ENCODE data around the gene XCR1. TPM values are rescaled to one million over a fixed set of nuclear protein-coding genes. Genes with fewer than 3 reads are reported as not detected.
"Not testable (repeated sequence)": the region's sequence is repeated elsewhere in the genome, so short reads cannot be mapped to it uniquely, and the experiment has no call there.

The XCR1 gene
- total RNA-seq, 1 experiment from 2014 or later = not detected

GRCh38 chr3:46007280-46007679, 20.0 kb downstream of the XCR1 start:
- H3K27ac ChIP-seq (ENCODE audit: low read depth, low read length) = no peak overlapping the region
- CTCF ChIA-PET = no interaction called here
- no TSS peak for BruUV-seq (replicated peaks)
- no peaks in the 10 kb centered on the region for H3K4me1 ChIP-seq (ENCODE audit: control insufficient read depth in 1 of 2, insufficient read depth in 2 of 2, low read length in 2 of 2)
- no peak overlapping the region for H2AFZ ChIP-seq (ENCODE audit: low read depth, low read length, poor library complexity, severe bottlenecking)
- no peaks in the 10 kb centered on the region for H3K79me2 ChIP-seq (ENCODE audit: insufficient read depth, low read length)
- H3K9me3 ChIP-seq (ENCODE audit: control insufficient read depth in 1 of 2, insufficient read depth in 1 of 2, low read depth in 1 of 2, low read length in 2 of 2) = no peaks in the 10 kb centered on the region
- no peaks in the 10 kb centered on the region for H4K20me1 ChIP-seq (ENCODE audit: insufficient read depth)
- H3K9ac ChIP-seq (ENCODE audit: low read length) = no peak overlapping the region
- POLR2A ChIA-PET = no interaction called here
- TF ChIP-seq SP1 (IDR thresholded peaks at IDR 0.05; ENCODE audit: low read depth) (no peak), SRF (IDR thresholded peaks at IDR 0.05; ENCODE audit: low read depth) (no peak)
- no peak overlapping the region for H3K4me3 ChIP-seq (replicated peaks in 1 of 2; ENCODE audit: low read depth in 1 of 2, low read length in 2 of 2)
- RAD21 ChIA-PET (ENCODE audit: low non-redundant PET in 1 of 2, low total read pairs in 2 of 2, uncharacterized antibody in 2 of 2, unreplicated experiment in 2 of 2) = no interaction called here
- ATAC-seq (no peak), DNase-seq (ENCODE audit: low read depth, low spot score) (no peak)
- intact Hi-C loops (cut with micrococcal nuclease) = no loop called here
- H3K27me3 ChIP-seq (ENCODE audit: insufficient read depth, low read length) = no peaks in the 10 kb centered on the region
- H3K9me2 ChIP-seq (ENCODE audit: insufficient read depth) = no peaks in the 10 kb centered on the region
- no peaks in the 10 kb centered on the region for H3K36me3 ChIP-seq (ENCODE audit: control insufficient read depth in 1 of 2, insufficient read depth in 2 of 2, low read length in 2 of 2)
- H3K4me2 ChIP-seq (ENCODE audit: low read length) = no peak overlapping the region

- no peak overlapping the region for H3K4me3 ChIP-seq (replicated peaks in 1 of 2; ENCODE audit: low read depth in 1 of 2, low read length in 2 of 2)
- RAD21 ChIA-PET (ENCODE audit: low non-redundant PET in 1 of 2, low total read pairs in 2 of 2, uncharacterized antibody in 2 of 2, unreplicated experiment in 2 of 2) = no interaction called here
Measured at GRCh38 chr3:46006238-46007032, 20.8 kb downstream of the XCR1 start.

GRCh38 chr3:46003706-46004105, 23.6 kb downstream of the XCR1 start:
- H3K36me3 ChIP-seq (ENCODE audit: control insufficient read depth in 1 of 2, insufficient read depth in 2 of 2, low read length in 2 of 2); H2AFZ ChIP-seq (ENCODE audit: low read depth, low read length, poor library complexity, severe bottlenecking); ATAC-seq; H3K27me3 ChIP-seq (ENCODE audit: insufficient read depth, low read length); H3K4me1 ChIP-seq (ENCODE audit: control insufficient read depth in 1 of 2, insufficient read depth in 2 of 2, low read length in 2 of 2); H3K27ac ChIP-seq (ENCODE audit: low read depth, low read length); H3K9me2 ChIP-seq (ENCODE audit: insufficient read depth); RAD21 ChIA-PET (ENCODE audit: low non-redundant PET in 1 of 2, low total read pairs in 2 of 2, uncharacterized antibody in 2 of 2, unreplicated experiment in 2 of 2); CTCF ChIA-PET; intact Hi-C loops (cut with micrococcal nuclease); H3K79me2 ChIP-seq (ENCODE audit: insufficient read depth, low read length); POLR2A ChIA-PET; DNase-seq (ENCODE audit: low read depth, low spot score); H3K4me3 ChIP-seq (replicated peaks in 1 of 2; ENCODE audit: low read depth in 1 of 2, low read length in 2 of 2); BruUV-seq (replicated peaks); H3K9me3 ChIP-seq (ENCODE audit: control insufficient read depth in 1 of 2, insufficient read depth in 1 of 2, low read depth in 1 of 2, low read length in 2 of 2); H3K4me2 ChIP-seq (ENCODE audit: low read length); H3K9ac ChIP-seq (ENCODE audit: low read length); H4K20me1 ChIP-seq (ENCODE audit: insufficient read depth): not testable (repeated sequence)

More at GRCh38 chr3:46006238-46007032, 20.8 kb downstream of the XCR1 start:
- Histone ChIP-seq H3K79me2 (ENCODE audit: insufficient read depth, low read length) (no peaks in the 10 kb centered on the region), H3K27ac (ENCODE audit: low read depth, low read length) (no peak overlapping the region), H3K9ac (ENCODE audit: low read length) (no peak overlapping the region), H3K27me3 (ENCODE audit: insufficient read depth, low read length) (no peaks in the 10 kb centered on the region), H3K9me3 (ENCODE audit: control insufficient read depth in 1 of 2, insufficient read depth in 1 of 2, low read depth in 1 of 2, low read length in 2 of 2) (no peaks in the 10 kb centered on the region), H3K9me2 (ENCODE audit: insufficient read depth) (no peaks in the 10 kb centered on the region), H3K36me3 (ENCODE audit: control insufficient read depth in 1 of 2, insufficient read depth in 2 of 2, low read length in 2 of 2) (no peaks in the 10 kb centered on the region), H3K4me1 (ENCODE audit: control insufficient read depth in 1 of 2, insufficient read depth in 2 of 2, low read length in 2 of 2) (no peaks in the 10 kb centered on the region), H2AFZ (ENCODE audit: low read depth, low read length, poor library complexity, severe bottlenecking) (no peak overlapping the region), H4K20me1 (ENCODE audit: insufficient read depth) (no peaks in the 10 kb centered on the region), H3K4me2 (ENCODE audit: low read length) (no peak overlapping the region)
- peak; percentile 15; the same call in 1 of the 2 replicates for TF ChIP-seq CEBPB (IDR thresholded peaks at IDR 0.05; ENCODE audit: low read depth)
- TF ChIP-seq ZBTB33 (IDR thresholded peaks at IDR 0.05; ENCODE audit: extremely low read depth, insufficient replicate concordance, low read length) = no peak
- TF ChIP-seq TCF7L2 (IDR thresholded peaks at IDR 0.05; ENCODE audit: borderline replicate concordance, extremely low read depth, insufficient read depth, insufficient read length) = no peak
- no TSS peak for BruUV-seq (replicated peaks)
- ChIA-PET CTCF (no interaction called here), POLR2A (no interaction called here)
- intact Hi-C loops (cut with micrococcal nuclease) = no loop called here
- no peak for DNase-seq (ENCODE audit: low read depth, low spot score)
- no peak for ATAC-seq

All from HCT116 (cell line).